Testis (tissue), 2 donors: ENCODE data around the gene POLD4.

ENCODE experiments used
- POLR2A ChIP-seq: fragments of 450-650 bp; IDR thresholded peaks from one replicate; pipeline ENCODE4 v1.6.1; 2017; ENCODE audit warnings: antibody characterized with exemption, mild to moderate bottlenecking, moderate library complexity
- TF ChIP-seq, protein P1 (sequence below), 3 experiments: fragments of 450-650 bp in 2 of 3; fragments of 200-600 bp in 1 of 3; sonication (generic) in 1 of 3; IDR thresholded peaks; one replicate each; pipeline ENCODE4 v1.5.1; 2016 to 2019; ENCODE audit warnings: antibody characterized with exemption in 3 of 3, mild to moderate bottlenecking in 2 of 3, moderate library complexity in 1 of 3

DNA sequence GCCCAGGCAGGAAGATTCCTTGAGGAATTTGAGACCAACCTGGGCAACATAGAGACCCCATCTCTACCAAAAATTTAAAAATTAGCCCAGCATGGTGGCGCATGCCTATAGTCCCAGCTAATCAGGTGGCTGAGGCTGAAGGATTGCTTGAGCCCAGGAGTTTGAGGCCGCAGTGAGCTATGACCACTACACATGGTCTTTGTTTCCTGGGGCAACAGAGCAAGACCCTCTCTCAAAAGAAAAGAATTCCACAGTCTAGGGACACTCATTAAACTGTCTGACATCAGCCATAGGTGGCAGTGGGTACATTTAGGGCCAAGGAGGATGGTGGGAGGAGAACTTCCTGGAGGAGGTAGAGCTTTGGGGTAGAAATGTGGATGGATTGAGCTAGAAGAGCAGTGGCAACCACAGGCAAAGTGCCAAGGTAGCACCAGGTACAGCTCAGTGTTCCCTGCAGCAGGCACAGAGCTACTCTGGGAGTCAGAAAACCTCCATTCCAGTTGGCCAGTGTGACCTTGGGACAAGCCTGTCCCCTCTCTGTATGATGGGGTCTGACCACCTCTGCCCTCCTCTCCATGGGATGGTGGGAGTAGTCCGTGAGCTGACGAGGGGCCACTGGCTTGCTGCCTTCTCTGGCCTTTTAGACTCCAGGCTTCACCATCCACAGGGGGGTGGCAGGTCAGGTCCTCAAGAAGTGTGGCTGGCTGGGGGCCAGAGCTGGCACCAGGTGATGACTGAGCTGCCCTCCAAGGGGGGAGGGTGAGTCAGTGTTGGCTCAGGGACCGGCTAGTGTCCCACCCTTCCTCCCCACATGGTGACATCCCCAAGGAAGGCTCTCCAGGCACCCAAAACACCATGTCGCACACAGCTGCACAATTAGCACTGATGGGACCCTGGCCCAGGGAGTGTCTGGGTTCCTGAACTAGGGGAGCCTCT is 23.8 kb upstream of the POLD4 start:
- no peak for TF ChIP-seq POLR2A
- TF ChIP-seq, protein P1, sequence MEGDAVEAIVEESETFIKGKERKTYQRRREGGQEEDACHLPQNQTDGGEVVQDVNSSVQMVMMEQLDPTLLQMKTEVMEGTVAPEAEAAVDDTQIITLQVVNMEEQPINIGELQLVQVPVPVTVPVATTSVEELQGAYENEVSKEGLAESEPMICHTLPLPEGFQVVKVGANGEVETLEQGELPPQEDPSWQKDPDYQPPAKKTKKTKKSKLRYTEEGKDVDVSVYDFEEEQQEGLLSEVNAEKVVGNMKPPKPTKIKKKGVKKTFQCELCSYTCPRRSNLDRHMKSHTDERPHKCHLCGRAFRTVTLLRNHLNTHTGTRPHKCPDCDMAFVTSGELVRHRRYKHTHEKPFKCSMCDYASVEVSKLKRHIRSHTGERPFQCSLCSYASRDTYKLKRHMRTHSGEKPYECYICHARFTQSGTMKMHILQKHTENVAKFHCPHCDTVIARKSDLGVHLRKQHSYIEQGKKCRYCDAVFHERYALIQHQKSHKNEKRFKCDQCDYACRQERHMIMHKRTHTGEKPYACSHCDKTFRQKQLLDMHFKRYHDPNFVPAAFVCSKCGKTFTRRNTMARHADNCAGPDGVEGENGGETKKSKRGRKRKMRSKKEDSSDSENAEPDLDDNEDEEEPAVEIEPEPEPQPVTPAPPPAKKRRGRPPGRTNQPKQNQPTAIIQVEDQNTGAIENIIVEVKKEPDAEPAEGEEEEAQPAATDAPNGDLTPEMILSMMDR (IDR thresholded peaks at IDR 0.05), result no peak
